DMS153 (cell line): Measurements from ENCODE around the gene SCT.

Experiments
- DNase-seq: peaks from one replicate; lab custom pipeline; 2025; lab: John Stamatoyannopoulos, UW

Gene SCT

GRCh38 chr11:621838-622237 lies 5.1 kb downstream of the SCT start:
- no peak for DNase-seq

GRCh38 chr11:620935-621814 lies 5.8 kb downstream of the SCT start:
- DNase-seq = no peak

- DNase-seq = no peak
These were observed 6.8 kb downstream of the SCT start for GRCh38 chr11:620201-620600.

GRCh38 chr11:619628-620050 lies 7.3 kb downstream of the SCT start:
- DNase-seq = no peak

GRCh38 chr11:618856-619627 lies 7.9 kb downstream of the SCT start:
- no peak for DNase-seq

- no peak for DNase-seq
These were observed 8.9 kb downstream of the SCT start for GRCh38 chr11:617912-618682.

GRCh38 chr11:617199-617911 lies 9.6 kb downstream of the SCT start:
- DNase-seq = no peak

- DNase-seq = no peak
These were observed 10.4 kb downstream of the SCT start for GRCh38 chr11:616320-617198.

- DNase-seq = peak; percentile 86
These were observed 11.3 kb downstream of the SCT start, which contains the start of gene IRF7 for GRCh38 chr11:615504-616319. Gene IRF7, minus strand, starts transcription at chr11:615950. Its CDS starts 586 bp downstream, at chr11:615364.

GRCh38 chr11:614623-615503 lies 12.1 kb downstream of the SCT start:
- DNase-seq = no peak

- no peak for DNase-seq
These were observed 12.9 kb downstream of the SCT start for GRCh38 chr11:614021-614622.

GRCh38 chr11:613369-613968 lies 13.5 kb downstream of the SCT start:
- peak; percentile 34 for DNase-seq

GRCh38 chr11:612961-613300 lies 14.1 kb downstream of the SCT start:
- no peak for DNase-seq

GRCh38 chr11:612201-612960 lies 14.6 kb downstream of the SCT start:
- no peak for DNase-seq

GRCh38 chr11:611001-611996 lies 15.7 kb downstream of the SCT start:
- no peak for DNase-seq
